ENCODE results near the gene ALDH3B2. TPM values are rescaled to one million over a fixed set of nuclear protein-coding genes. Genes with fewer than 3 reads are reported as not detected.
A peak's percentile ranks its signal among the peaks of the same experiment; 100 is the strongest.

ALDH3B2 gene, protein sequence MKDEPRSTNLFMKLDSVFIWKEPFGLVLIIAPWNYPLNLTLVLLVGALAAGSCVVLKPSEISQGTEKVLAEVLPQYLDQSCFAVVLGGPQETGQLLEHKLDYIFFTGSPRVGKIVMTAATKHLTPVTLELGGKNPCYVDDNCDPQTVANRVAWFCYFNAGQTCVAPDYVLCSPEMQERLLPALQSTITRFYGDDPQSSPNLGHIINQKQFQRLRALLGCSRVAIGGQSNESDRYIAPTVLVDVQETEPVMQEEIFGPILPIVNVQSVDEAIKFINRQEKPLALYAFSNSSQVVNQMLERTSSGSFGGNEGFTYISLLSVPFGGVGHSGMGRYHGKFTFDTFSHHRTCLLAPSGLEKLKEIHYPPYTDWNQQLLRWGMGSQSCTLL
- total RNA-seq: not detected in 2 replicates

DNA sequence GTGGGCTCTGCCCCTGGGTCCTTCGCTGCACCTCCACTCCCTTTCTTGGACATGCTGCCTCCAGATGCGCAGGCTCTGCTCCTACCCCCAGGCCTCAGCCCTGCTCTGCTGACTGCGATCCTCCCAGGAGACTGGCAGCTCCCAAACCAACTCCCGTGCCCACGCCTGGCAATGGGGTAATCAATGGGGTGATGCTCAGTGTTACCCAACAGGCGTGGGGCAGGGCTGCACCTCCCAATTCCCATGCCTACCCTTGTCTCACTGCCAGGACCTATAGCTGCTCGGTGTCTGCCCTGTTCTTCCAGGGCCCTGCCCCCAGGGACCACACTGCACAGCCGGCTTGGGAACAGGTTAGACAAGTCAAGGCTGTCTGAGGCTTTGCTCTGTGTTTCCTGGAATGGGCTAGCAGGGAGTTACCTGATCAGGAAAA lies at the start of gene ALDH3B2:
Gene ALDH3B2, minus strand, starts transcription at position 182 of the 430 bp plus-strand sequence. CDS start 7,688 bp downstream, outside the sequence.

DNA sequence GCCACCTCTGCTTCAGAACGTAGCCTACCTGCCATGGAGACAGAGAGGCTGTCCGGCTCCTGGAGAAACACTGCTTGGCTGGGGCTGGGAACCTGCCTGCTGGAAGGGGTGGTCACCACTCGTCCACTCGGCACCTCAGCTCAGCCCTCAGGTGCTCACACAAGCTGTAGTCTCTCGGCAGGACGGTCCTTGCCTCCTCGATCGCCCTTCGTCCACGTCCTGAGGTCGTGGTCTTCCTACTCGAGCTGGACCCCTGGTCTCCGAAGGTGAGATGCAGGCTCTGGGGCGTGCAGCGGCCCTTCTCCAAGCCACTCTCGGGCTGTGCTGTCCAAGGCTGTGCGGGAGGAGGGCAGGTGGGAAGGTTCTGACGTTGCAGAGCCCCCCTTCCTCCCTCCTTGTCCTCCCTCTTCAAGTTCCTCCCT lies 35.0 kb downstream of the ALDH3B2 start, which contains the start of gene TBX10:
Gene TBX10, minus strand, starts transcription at position 326 of the 422 bp plus-strand sequence. Its CDS starts 291 bp downstream, at position 35.

GRCh38 chr11:67629386-67630227 lies 44.8 kb downstream of the ALDH3B2 start, which contains the start of gene NUDT8:
TSS of gene NUDT8 (minus strand) at chr11:67629937. CDS start at chr11:67629911, 26 bp downstream.

Small RNAs within 50 kb of the gene (small RNA-seq; reads per million reads assigned to genes)
- 3.3 reads per million, percentile 68 among the genes with 10 or more reads in this experiment for gene RPL37P2

Other genes with a start within 250 kb of the ALDH3B2 start
- gene RPS6KB2, start 246.1 kb downstream of the ALDH3B2 start, total RNA-seq: 39.9 and 47.4 TPM in 2 replicates
- 0.27 and 0.93 TPM in 2 replicates for gene PTPRCAP, start 236.9 kb downstream of the ALDH3B2 start, total RNA-seq
- 84.4 and 99.6 TPM in 2 replicates for gene CORO1B, start 231.1 kb downstream of the ALDH3B2 start, total RNA-seq
- gene GPR152, start 221.9 kb downstream of the ALDH3B2 start, total RNA-seq: not detected in 2 replicates
- gene CABP4, start 219.3 kb downstream of the ALDH3B2 start, total RNA-seq: 0.65 and 1.1 TPM in 2 replicates
- gene TMEM134, start 205.4 kb downstream of the ALDH3B2 start, total RNA-seq: 19.4 and 20.2 TPM in 2 replicates
- 34.6 and 37.0 TPM in 2 replicates for gene AIP, start 191.6 kb downstream of the ALDH3B2 start, total RNA-seq
- 10.1 and 16.3 TPM in 2 replicates for gene PITPNM1, start 169.3 kb downstream of the ALDH3B2 start, total RNA-seq
- 21.1 and 22.7 TPM in 2 replicates for gene CDK2AP2, start 166.5 kb downstream of the ALDH3B2 start, total RNA-seq
- gene CABP2, start 151.2 kb downstream of the ALDH3B2 start, total RNA-seq: not detected in 2 replicates
- gene GSTP1, start 90.8 kb downstream of the ALDH3B2 start, total RNA-seq: 635 and 696 TPM in 2 replicates
- 156 and 162 TPM in 2 replicates for gene NDUFV1, start 67.7 kb downstream of the ALDH3B2 start, total RNA-seq
- 9.6 and 12.3 TPM in 2 replicates for gene NUDT8, start 44.7 kb downstream of the ALDH3B2 start, total RNA-seq
- gene TBX10, start 34.9 kb downstream of the ALDH3B2 start, total RNA-seq: not detected in 2 replicates
- not detected in 2 replicates for gene ACY3, start 23.9 kb downstream of the ALDH3B2 start, total RNA-seq

Data from thoracic aorta endothelial cell (primary cell).